GM11168 (cell line): ENCODE data around the gene RDH12.
"Not testable (repeated sequence)": the region's sequence is repeated elsewhere in the genome, so short reads cannot be mapped to it uniquely, and the experiment has no call there.

Experiments
- in situ Hi-C: fragments of 300-500 bp; cut with MboI; formaldehyde crosslinking; loops from one replicate; pipeline ENCODE4 v1.12.0; 2022; ENCODE audit warnings: low sequenced_read_pairs; ENCODE audit not compliant: unreplicated experiment

RDH12 gene

GRCh38 chr14:67703997-67704396 lies 2.3 kb downstream of the RDH12 start:
- in situ Hi-C loops, result no loop called here

- in situ Hi-C loops, result no loop called here
Measured at GRCh38 chr14:67704484-67705089, 2.9 kb downstream of the RDH12 start.

DNA sequence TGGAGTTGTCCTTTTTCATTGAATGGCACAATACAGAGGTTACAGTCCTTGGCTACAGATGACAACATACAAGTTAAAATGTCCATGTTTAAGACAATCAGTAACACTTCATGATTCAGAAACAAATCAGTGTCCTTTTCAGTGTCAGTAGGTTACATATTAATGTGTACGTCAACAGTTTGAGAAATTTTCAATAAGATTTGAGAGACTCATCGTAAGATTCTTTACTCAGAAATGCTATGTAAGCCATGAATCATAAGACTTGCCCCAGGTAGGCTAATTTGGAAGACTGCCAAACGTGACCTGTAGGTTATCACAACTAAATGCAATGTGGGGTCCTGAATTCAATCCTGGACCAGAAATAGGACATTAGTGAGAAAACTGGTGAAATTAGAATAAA lies 3.5 kb downstream of the RDH12 start:
- in situ Hi-C loops, result no loop called here

DNA sequence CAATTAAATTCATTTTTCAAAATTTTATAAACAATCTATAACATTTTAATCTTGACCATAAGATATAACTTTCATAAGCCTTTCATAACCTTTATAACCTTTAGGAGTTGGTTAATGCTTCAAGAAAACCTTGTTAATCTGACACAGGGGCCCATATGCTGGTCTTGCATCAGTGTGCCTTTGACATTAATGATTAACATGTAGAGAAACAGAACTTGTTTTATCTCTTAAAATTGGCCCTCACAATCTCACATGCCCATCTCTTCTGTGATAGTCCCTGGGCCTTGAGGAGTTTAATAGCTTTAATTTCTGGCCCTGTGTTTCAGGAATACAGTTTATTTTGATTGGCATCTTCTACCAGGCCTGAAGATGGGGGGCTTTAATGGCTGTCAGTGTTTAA lies 7.7 kb downstream of the RDH12 start:
- in situ Hi-C loops, result not testable (repeated sequence)

- in situ Hi-C loops, result not testable (repeated sequence)
Measured at GRCh38 chr14:67709796-67710195, 8.1 kb downstream of the RDH12 start.

- in situ Hi-C loops, result no loop called here
Measured at GRCh38 chr14:67710209-67710608, 8.5 kb downstream of the RDH12 start.

- in situ Hi-C loops, result no loop called here
Measured at GRCh38 chr14:67717048-67717447, 15.4 kb downstream of the RDH12 start.

GRCh38 chr14:67718265-67718664 lies 16.6 kb downstream of the RDH12 start:
- in situ Hi-C loops, result no loop called here

GRCh38 chr14:67719385-67719784 lies 17.7 kb downstream of the RDH12 start:
- in situ Hi-C loops, result not testable (repeated sequence)

DNA sequence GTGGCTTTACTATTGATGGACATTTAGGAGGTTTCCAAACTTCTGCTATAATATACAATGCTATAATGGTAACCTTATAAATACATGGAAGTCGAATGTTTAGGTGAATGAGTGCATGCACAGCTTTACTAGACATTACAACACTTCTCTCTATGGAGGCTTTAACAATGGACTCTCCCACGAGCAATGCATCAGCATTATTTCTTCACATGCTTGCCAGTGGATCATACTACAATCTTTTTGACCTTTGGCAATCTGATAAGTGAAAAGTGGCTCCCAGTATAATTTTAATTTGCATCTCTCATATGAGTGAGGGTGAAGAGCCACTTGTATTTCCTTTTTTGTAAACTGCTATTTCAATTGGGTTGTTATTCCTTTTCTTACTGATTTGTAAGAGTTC lies 18.2 kb downstream of the RDH12 start:
- in situ Hi-C loops, result no loop called here

GRCh38 chr14:67721875-67722274 lies 20.2 kb downstream of the RDH12 start:
- in situ Hi-C loops, result no loop called here

DNA sequence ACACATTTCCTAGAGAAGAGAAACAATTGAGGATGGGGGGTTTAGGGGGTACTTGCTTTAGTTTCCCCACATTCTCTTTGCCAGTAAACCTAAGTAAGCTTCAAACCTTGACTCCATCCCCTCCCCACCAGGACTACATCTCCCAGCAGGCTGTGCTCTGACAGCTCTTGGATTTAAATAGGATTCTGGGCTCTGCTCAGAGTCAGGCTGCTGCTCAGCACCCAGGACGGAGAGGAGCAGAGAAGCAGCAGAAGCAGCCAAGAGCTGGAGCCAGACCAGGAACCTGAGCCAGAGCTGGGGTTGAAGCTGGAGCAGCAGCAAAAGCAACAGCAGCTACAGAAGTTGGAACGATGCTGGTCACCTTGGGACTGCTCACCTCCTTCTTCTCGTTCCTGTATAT lies 20.6 kb downstream of the RDH12 start:
- in situ Hi-C loops, result no loop called here

DNA sequence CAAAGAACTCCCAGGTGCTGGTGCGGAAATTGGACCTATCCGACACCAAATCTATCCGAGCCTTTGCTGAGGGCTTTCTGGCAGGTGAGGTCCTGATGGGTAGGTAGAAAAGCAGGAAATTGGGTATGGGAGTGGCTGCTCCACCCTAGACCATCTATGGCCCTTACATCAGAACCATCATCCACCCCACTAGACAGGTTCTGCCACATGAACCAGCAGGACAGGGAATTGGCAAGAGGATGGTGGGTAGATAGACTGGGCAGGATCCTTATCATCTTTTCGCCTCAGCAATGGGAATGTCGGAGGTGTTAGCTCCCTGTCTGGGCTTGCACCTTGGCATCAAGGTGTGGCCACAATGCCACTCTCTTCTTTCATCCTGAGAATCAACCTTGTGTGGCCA lies 23.5 kb downstream of the RDH12 start:
- in situ Hi-C loops, result no loop called here

DNA sequence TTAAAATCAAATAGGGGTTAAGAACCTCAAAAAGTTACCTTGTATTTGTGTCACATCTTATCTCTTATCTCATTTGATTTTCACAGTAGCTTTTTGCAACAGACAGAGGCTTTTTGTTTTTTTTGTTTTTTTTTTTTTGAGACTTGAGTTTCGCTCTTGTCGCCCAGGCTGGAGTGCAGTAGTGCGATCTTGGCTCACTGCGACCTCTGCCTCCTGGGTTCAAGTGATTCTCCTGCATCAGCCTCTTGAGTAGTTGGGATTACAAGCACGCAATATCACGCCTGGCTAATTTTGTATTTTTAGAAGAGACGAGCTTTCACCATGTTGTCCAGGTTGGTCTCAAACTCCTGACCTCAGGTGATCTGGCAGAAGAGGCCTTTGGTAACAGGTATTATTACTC lies 25.7 kb downstream of the RDH12 start:
- in situ Hi-C loops, result no loop called here

DNA sequence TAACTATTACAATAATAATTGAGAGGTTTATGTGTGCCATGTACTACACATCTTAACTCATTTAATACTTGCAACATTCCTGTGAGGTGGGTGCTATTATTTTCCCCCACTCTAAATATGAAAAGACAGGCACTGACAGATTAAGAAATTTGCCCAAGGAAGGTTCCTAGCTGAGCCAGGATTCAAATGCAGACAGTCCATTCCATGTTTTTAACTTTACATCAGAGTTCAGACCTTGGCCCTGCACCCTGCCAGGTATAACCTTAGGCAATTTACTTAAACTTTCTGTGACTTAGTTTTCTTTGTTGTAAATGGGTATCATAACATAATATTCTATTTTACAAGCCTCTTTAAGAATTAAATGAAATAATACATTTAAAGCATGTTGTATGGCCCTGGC lies 26.6 kb downstream of the RDH12 start:
- in situ Hi-C loops, result no loop called here

DNA sequence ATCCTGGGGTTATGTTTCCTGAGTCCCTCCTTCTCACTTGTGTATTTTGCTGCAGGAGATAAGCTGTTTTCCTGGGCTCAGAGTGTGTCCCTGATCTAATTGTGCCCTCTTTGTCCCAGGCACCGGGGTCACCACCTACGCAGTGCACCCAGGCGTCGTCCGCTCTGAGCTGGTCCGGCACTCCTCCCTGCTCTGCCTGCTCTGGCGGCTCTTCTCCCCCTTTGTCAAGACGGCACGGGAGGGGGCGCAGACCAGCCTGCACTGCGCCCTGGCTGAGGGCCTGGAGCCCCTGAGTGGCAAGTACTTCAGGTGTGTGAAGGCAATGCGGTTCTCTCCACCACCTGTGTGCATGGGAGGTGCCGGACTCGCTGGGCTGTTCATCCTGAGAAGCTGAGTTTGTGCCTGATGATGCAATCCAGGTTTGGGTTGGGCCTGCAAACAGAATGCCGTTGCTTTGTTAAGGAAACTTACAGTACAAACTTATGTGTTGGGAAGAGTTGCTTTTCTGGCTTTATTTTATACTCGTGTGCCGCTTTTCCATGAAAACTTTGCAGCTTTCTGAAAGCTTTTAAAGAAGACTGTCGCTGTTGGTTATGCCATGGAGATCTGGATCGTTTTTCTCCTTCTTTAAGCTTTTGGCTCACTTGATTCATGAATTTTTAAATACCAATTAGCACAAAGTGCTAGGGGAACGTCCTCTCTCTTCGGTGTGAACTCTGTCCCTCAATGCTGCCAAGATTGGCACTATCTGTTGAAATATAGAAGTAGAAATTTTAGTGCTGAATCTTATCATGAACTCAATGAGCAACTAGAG lies 27.6 kb downstream of the RDH12 start:
- in situ Hi-C loops, result no loop called here

DNA sequence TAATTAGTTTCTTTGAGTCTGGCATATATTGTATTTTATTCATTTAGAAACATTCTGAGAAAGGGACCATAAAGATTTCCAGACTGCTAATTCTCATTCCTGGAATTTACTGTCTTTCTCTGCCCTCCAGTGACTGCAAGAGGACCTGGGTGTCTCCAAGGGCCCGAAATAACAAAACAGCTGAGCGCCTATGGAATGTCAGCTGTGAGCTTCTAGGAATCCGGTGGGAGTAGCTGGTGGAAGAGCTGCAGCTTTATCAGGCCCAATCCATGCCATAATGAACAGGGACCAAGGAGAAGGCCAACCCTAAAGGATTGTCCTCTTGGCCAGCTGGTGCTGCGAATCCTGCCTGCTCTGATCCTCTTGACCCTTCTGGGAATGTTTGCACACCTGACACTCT lies 31.9 kb downstream of the RDH12 start:
- in situ Hi-C loops, result no loop called here

DNA sequence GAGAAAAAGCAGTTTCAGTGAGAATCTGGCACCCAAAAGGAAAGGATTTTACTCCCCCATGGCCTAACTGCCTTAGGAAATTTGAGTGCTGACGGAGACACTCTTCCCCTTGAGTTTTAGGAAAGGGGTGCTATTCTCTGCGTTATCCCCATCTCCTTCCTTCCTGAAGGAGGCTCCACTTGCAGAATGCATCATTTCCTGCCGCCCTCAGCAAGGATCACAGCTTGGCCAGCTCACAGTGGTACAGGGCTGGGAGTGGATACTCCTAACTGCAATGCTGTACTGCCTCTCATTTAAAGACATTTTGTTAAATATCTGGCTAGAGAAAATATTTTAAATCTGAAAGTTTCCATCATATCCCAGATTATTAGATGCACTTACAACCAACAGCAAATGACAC lies 33.0 kb downstream of the RDH12 start:
- in situ Hi-C loops, result no loop called here

GRCh38 chr14:67735336-67736147 lies 33.9 kb downstream of the RDH12 start:
- in situ Hi-C loops, result no loop called here

DNA sequence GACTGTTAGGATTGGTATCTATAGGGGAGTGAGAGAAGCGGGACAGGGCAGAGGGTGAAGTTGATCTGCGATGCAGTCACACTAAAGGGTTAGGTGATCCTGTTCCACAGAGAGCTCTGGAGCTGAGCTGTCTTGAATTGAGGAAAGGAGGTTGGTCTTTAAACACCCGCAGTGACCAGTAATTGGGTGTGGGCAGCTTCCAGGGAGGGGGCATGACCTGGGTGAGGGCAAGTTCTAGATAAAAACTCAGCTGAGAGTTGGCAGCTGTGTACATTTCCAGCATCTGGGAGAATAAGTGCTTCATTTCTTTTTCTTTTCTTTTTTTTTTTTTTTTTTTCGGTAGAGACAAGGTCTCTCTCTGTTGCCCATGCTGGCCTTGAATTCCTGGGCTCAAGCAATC lies 35.1 kb downstream of the RDH12 start:
- in situ Hi-C loops, result no loop called here
